Gastrocnemius medialis (tissue), 4 donors: ENCODE data around the gene GNB1. TPM values are rescaled to one million over a fixed set of nuclear protein-coding genes. Genes with fewer than 3 reads are reported as not detected.
A peak's percentile ranks its signal among the peaks of the same experiment; 100 is the strongest.

ENCODE experiments used
- ATAC-seq, 2 donors: fragments of 150-250 bp; one replicate each; pipeline ENCODE4 v1.9.1; 2016
- DNase-seq, 2 donors: peaks; one replicate each; pipeline ENCODE4 v3.0.0-alpha.2; 2019
- H3K27ac ChIP-seq, 4 donors: fragments of 200-600 bp; sonication (generic); 1 replicate in 1 of 4; 2 replicates in 3 of 4; pipeline ENCODE4 v1.5.1; 2016 to 2018; ENCODE audit warnings: mild to moderate bottlenecking in 2 of 4, moderate library complexity in 1 of 4
- H3K27me3 ChIP-seq, 3 donors: fragments of 200-600 bp; sonication (generic) in 2 of 3; 1 replicate in 1 of 3; 2 replicates in 2 of 3; pipeline versions ENCODE4 v1.5.1 to v1.6.0; 2016 to 2019; ENCODE audit warnings: mild to moderate bottlenecking in 1 of 3, moderate library complexity in 1 of 3
- H3K36me3 ChIP-seq, 2 donors: fragments of 200-600 bp; sonication (generic) in 1 of 2; one replicate each; pipeline ENCODE4 v1.5.1; 2017 to 2018
- H3K4me1 ChIP-seq, 2 donors: fragments of 200-600 bp; sonication (generic) in 1 of 2; one replicate each; pipeline ENCODE4 v1.5.1; 2016 to 2017; ENCODE audit warnings: mild to moderate bottlenecking in 2 of 2
- H3K4me3 ChIP-seq, 4 donors: fragments of 200-600 bp; sonication (generic) in 3 of 4; 1 replicate in 1 of 4; 2 replicates in 3 of 4; pipeline ENCODE4 v1.5.1; 2016 to 2019; ENCODE audit warnings: mild to moderate bottlenecking in 2 of 4
- H3K9me3 ChIP-seq, 3 donors: fragments of 200-600 bp; sonication (generic) in 2 of 3; 1 replicate in 1 of 3; 2 replicates in 2 of 3; pipeline ENCODE4 v1.5.1; 2016 to 2019
- POLR2A ChIP-seq, 2 donors: fragments of 450-650 bp; IDR thresholded peaks; one replicate each; pipeline ENCODE4 v1.6.1; 2017; ENCODE audit warnings: antibody characterized with exemption in 2 of 2, mild to moderate bottlenecking in 2 of 2, moderate library complexity in 2 of 2
- in situ Hi-C, 4 donors: fragments of 200-750 bp; cut with MboI; loops; one replicate each; pipeline versions ENCODE4 v1.15.0 to v1.8.0; 2017; ENCODE audit warnings: low sequenced_read_pairs in 4 of 4
- intact Hi-C: fragments of 100-400 bp; cut with DNase I; formaldehyde crosslinking; loops from one replicate; pipeline ENCODE4 v1.15.1; 2023; ENCODE audit warnings: low total_unique reads
- total RNA-seq, 4 donors: library from RNA; depleted of rRNA; stranded (reverse); fragments of >200 nt; gene quantifications; one replicate each; pipeline versions ENCODE4 v1.1.0 to v1.2.3, GENCODE V29; 2016
- TF ChIP-seq, protein P1 (sequence below), 5 experiments: fragments of 450-650 bp in 3 of 5; fragments of 200-600 bp in 2 of 5; sonication (generic) in 2 of 5; IDR thresholded peaks in 4 of 5; conservative IDR thresholded peaks in 1 of 5; 1 replicate in 4 of 5; 2 replicates in 1 of 5; pipeline ENCODE4 v1.5.1; 2016 to 2019; ENCODE audit warnings: antibody characterized with exemption in 5 of 5, mild to moderate bottlenecking in 3 of 5, moderate library complexity in 3 of 5

The GNB1 gene
- total RNA-seq, 4 donors from 2014 or later = 29.9 to 44.1 (median 37.2) TPM

DNA sequence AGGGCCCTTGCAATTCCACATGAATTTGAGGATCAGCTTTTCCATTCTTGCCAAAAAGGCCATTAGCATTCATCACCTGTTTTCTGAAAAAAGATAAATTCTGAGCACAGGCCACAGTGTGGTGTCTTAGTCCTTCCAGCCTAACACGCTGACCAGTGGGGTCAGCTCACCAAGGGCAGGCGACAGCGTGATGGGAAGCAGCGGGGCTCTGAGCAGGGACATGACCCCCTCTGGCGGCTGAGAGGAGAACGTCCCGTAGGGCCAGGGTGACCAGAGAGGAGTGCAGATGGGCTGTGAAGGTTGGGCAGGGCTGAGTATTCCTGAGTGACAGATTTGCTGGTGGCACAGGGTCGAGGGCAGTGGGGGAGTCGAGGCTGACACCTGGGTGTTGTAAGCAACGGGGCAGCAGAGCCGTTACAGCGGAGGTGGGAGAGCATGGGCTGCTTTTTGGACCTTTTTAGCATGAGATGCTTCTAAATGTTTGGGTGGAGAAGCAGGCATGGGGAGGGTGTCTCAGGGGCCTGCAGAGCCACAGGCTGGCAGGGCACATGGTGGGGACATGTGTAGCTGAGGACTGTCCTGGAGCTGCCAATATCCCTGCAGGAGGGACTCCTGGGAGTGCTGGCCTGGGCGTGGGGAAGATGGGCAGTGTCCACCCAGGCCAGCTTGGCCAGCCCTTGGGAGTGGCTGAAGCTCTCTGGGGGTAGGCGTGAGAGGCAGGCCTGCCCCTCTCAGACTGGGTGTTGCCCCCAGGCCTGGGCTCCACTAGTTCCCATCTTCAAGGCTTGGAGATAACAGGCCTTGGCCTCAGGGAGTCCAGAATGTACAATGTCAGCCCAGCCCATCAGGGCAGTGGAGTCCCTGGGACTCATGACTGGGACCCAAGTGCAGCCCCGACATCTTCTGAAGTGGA is 15.6 kb upstream of the GNB1 start:
- ATAC-seq (peak; percentile 62 to 71), DNase-seq (peak; percentile 79 to 84)
- H3K4me3 ChIP-seq = no peak overlapping the region
- no peaks in the 10 kb centered on the region for H3K27me3 ChIP-seq
- no peaks in the 10 kb centered on the region for H3K36me3 ChIP-seq
- intact Hi-C loops = loop anchor here (1.0 to 2.0 kb wide), 2 partner anchors 48 to 154 kb away; no protein-coding TSS in a partner anchor
- TF ChIP-seq, protein P1, sequence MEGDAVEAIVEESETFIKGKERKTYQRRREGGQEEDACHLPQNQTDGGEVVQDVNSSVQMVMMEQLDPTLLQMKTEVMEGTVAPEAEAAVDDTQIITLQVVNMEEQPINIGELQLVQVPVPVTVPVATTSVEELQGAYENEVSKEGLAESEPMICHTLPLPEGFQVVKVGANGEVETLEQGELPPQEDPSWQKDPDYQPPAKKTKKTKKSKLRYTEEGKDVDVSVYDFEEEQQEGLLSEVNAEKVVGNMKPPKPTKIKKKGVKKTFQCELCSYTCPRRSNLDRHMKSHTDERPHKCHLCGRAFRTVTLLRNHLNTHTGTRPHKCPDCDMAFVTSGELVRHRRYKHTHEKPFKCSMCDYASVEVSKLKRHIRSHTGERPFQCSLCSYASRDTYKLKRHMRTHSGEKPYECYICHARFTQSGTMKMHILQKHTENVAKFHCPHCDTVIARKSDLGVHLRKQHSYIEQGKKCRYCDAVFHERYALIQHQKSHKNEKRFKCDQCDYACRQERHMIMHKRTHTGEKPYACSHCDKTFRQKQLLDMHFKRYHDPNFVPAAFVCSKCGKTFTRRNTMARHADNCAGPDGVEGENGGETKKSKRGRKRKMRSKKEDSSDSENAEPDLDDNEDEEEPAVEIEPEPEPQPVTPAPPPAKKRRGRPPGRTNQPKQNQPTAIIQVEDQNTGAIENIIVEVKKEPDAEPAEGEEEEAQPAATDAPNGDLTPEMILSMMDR (IDR thresholded peaks at IDR 0.05 in 4 of 5, conservative IDR thresholded peaks at IDR 0.05 in 1 of 5) = peak; percentile 88 to 94 (median 93)
- TF ChIP-seq POLR2A (IDR thresholded peaks at IDR 0.05) = no peak
- in situ Hi-C loops = loop anchor here in 2 of 4 donors (10.0 kb wide), 2 partner anchors 62 to 142 kb away; no protein-coding TSS in a partner anchor
- H3K27ac ChIP-seq = peak overlapping the region; percentile 4 to 75 (median 64)
- H3K9me3 ChIP-seq = no peaks in the 10 kb centered on the region
- H3K4me1 ChIP-seq = peaks cover 8 to 18% of the 10 kb centered on the region in 2 donors

DNA sequence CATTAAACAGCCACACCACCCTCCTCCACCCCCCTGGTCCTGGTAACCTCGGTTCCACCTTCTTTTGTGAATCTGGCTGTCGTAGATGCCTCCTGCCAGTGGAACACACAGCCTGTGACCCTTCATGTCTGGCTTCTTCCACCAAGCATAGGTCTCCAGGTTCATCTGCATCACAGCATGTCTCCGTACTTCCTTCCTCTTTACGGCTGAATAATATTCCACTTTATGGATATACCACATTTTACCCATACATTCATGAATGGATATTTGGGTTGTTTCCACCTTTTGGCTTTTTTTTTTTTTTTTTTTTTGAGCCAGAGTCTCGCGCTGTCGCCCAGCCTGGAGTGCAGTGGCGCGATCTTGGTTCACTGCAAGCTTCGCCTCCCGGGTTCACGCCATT is 12.3 kb upstream of the GNB1 start:
- TF ChIP-seq POLR2A (IDR thresholded peaks at IDR 0.05) = no peak
- TF ChIP-seq, protein P1 (IDR thresholded peaks at IDR 0.05 in 4 of 5, conservative IDR thresholded peaks at IDR 0.05 in 1 of 5) = no peak

DNA sequence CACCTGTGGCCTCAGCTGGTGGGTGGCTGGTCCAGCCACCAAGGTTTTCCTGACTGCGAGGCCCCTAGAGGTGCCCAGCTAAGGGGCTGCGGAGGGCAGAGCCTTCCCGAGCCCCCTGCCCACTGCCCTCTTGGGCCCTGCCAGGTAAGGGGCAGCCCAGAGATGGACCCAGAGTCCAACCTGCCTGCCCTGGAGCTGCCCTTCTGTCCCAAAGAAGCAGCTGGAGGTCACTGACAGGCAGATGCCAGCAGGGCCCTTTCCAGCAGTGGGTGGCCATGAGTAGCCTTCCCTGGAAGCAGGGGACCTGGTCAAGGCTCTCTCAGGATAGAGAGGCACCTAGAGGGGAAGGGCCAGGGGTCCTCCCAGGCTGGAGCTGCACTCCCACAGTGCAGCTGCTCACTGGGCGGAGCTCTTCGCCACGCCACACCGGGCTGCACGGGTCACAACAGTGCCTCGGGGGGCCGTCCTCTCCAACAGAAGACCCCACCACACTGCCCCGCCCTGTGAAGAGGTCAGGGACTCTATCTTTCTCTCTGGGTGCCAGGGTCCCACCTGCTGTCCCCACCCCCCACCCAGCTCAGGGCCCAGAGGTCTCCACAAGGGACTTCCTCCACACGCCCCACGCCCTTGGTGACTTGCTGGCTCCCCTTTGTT is 10.9 kb upstream of the GNB1 start:
- no peaks in the 10 kb centered on the region for H3K27me3 ChIP-seq
- in situ Hi-C loops = loop anchor here in 2 of 4 donors (5.0 to 10.0 kb wide), 3 partner anchors 57 to 137 kb away; no protein-coding TSS in a partner anchor
- H3K4me1 ChIP-seq = peaks cover 0 to 4% of the 10 kb centered on the region in 2 donors
- H3K36me3 ChIP-seq = no peaks in the 10 kb centered on the region
- intact Hi-C loops = no loop called here
- no peak overlapping the region for H3K27ac ChIP-seq
- H3K4me3 ChIP-seq = no peak overlapping the region
- ATAC-seq = no peak
- TF ChIP-seq, protein P1 (IDR thresholded peaks at IDR 0.05 in 4 of 5, conservative IDR thresholded peaks at IDR 0.05 in 1 of 5) = no peak
- TF ChIP-seq POLR2A (IDR thresholded peaks at IDR 0.05) = no peak
- H3K9me3 ChIP-seq = no peaks in the 10 kb centered on the region
- no peak for DNase-seq

More for the DNA sequence above, 12.3 kb upstream of the GNB1 start:
- intact Hi-C loops (no loop called here), in situ Hi-C loops (loop anchor here in 2 of 4 donors (5.0 to 10.0 kb wide), 3 partner anchors 58 to 138 kb away; no protein-coding TSS in a partner anchor)
- H3K36me3 ChIP-seq = no peaks in the 10 kb centered on the region
- no peak overlapping the region for H3K27ac ChIP-seq
- peaks cover 6 to 9% of the 10 kb centered on the region in 2 donors for H3K4me1 ChIP-seq
- H3K27me3 ChIP-seq = no peaks in the 10 kb centered on the region
- no peak for DNase-seq
- no peaks in the 10 kb centered on the region for H3K9me3 ChIP-seq
- no peak overlapping the region for H3K4me3 ChIP-seq
- no peak for ATAC-seq

DNA sequence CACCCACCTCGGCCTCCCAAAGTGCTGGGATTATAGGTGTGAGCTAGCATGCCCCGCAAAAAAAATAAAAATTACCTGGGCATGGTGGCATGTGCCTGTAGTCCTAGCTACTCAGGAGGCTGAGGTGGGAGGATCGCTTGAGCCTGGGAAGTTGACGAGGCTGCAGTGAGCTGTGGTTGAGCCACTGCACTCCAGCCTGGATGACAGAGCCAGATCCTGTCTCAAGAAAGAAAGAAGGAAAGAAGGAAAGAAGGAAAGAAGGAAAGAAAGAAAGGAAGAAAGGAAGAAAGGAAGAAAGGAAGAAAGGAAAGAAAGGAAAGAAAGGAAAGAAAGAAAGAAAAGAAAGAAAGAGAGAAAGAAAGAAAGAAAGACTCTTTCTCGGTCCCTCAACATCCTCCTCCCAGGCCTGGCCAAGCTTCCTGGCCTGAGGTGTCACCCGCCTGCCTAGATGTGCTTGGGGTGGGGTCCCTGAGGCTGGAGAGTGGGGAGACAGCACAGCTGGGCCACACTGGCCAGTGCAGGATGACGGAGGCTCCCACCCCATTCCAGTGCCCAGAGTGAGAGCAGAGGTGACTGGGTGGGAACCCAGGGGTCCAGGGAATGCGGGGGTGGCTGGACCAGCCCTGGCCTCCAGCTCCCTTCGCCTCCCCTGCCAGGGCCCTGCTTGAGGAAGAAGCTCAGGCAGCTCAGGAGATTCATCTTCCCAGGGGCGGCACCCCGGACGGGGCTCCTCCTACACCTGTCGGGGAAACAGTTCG is 10.2 kb upstream of the GNB1 start:
- no peak for TF ChIP-seq POLR2A (IDR thresholded peaks at IDR 0.05)
- TF ChIP-seq, protein P1 (IDR thresholded peaks at IDR 0.05 in 4 of 5, conservative IDR thresholded peaks at IDR 0.05 in 1 of 5) = no peak
- no peak for DNase-seq
- in situ Hi-C loops = loop anchor here in 2 of 4 donors (5.0 to 10.0 kb wide), 3 partner anchors 56 to 136 kb away; no protein-coding TSS in a partner anchor

More for the DNA sequence above, 10.2 kb upstream of the GNB1 start:
- intact Hi-C loops = no loop called here
- no peak for ATAC-seq
- no peak overlapping the region for H3K27ac ChIP-seq
- H3K4me3 ChIP-seq = no peak overlapping the region
- no peaks in the 10 kb centered on the region for H3K27me3 ChIP-seq
- no peaks in the 10 kb centered on the region for H3K36me3 ChIP-seq
- H3K4me1 ChIP-seq = peaks cover 0 to 3% of the 10 kb centered on the region in 2 donors
- no peaks in the 10 kb centered on the region for H3K9me3 ChIP-seq
